ENCODE measurements around the gene RIPOR1. TPM values are rescaled to one million over a fixed set of nuclear protein-coding genes. Genes with fewer than 3 reads are reported as not detected.

The RIPOR1 gene
- total and polyA plus RNA-seq, 2 of the 4 experiments (the other 2 are of a cell fraction) = 9.5 to 41.3 TPM

- ATAC-seq (ENCODE audit: low read depth) (no peak), DNase-seq (no peak)
- Histone ChIP-seq H3K14ac (replicated peaks; ENCODE audit: low read depth, low read length) (no peak within 1 kb of the TSS; the same call in 1 of the 2 replicates), H3K27me3 (ENCODE audit: control insufficient read depth, insufficient read depth, low read length) (no peaks in the 10 kb centered on the region), H3K36me3 (ENCODE audit: control insufficient read depth, insufficient read depth, low read length) (no peaks in the 10 kb centered on the region), H4K91ac (ENCODE audit: insufficient read depth, low read depth, low read length) (no peak within 1 kb of the TSS), H3K4me1 (ENCODE audit: control insufficient read depth, insufficient read depth, low read length) (peaks cover 14% of the 10 kb centered on the region), H4K5ac (ENCODE audit: low read depth, low read length) (no peak within 1 kb of the TSS; the same call in 1 of the 2 replicates), H3K4ac (ENCODE audit: low read depth, low read length) (peak within 1 kb of the TSS; percentile 53), H4K8ac (ENCODE audit: low read depth in 2 of 2, low read length in 2 of 2) (peak within 1 kb of the TSS in 1 of 2 experiments; percentile 70; a peak in 2 of 4 replicates), H3K4me3 (ENCODE audit: insufficient read depth, low read depth, low read length) (no peak within 1 kb of the TSS), H4K20me1 (ENCODE audit: insufficient read depth, low read length) (peaks cover 15% of the 10 kb centered on the region), H2AFZ (replicated peaks; ENCODE audit: low read length, poor library complexity) (peak within 1 kb of the TSS; percentile 70), H3K27ac (ENCODE audit: insufficient read depth, low read length) (no peak within 1 kb of the TSS), H2AK5ac (ENCODE audit: low read depth, low read length) (peak within 1 kb of the TSS; percentile 43; the same call in 1 of the 2 replicates), H3K4me2 (ENCODE audit: low read depth, low read length) (no peak within 1 kb of the TSS), H3K9me1 (ENCODE audit: insufficient read depth, low read length) (no peaks in the 10 kb centered on the region; the same call in 1 of the 2 replicates), H3K56ac (ENCODE audit: extremely low read depth, insufficient read depth, low read length) (no peak within 1 kb of the TSS), H3K9ac (ENCODE audit: low read depth, low read length) (no peak within 1 kb of the TSS), H3K18ac (ENCODE audit: low read depth, low read length) (no peak within 1 kb of the TSS), H3K9me3 (ENCODE audit: control insufficient read depth, insufficient read depth, low read length) (no peaks in the 10 kb centered on the region), H2BK120ac (ENCODE audit: low read depth, low read length) (no peak within 1 kb of the TSS), H2BK5ac (ENCODE audit: low read depth, low read length, poor library complexity, severe bottlenecking) (no peak within 1 kb of the TSS), H2BK20ac (ENCODE audit: low read depth, low read length) (no peak within 1 kb of the TSS), H2BK15ac (ENCODE audit: low read depth, low read length) (no peak within 1 kb of the TSS), H3K23ac (ENCODE audit: low read depth, low read length) (no peak within 1 kb of the TSS), H3K79me1 (ENCODE audit: low read depth in 1 of 2, low read length in 2 of 2) (peaks cover 12 to 49% of the 10 kb centered on the region in 2 experiments; a peak in 3 of 4 replicates), H2AK9ac (replicated peaks; ENCODE audit: low read depth, low read length, poor library complexity) (peak within 1 kb of the TSS; percentile 74)
- no TSS peak for BruUV-seq (replicated peaks)
- intact Hi-C loops (cut with micrococcal nuclease) = no loop called here
- TF ChIP-seq CTCF (conservative IDR thresholded peaks at IDR 0.05; ENCODE audit: low read depth, low read length) (no peak), RAD21 (IDR thresholded peaks at IDR 0.05; ENCODE audit: low read length) (no peak), CEBPB (IDR thresholded peaks at IDR 0.05; ENCODE audit: low read depth, low read length) (no peak), USF2 (IDR thresholded peaks at IDR 0.05; ENCODE audit: low read depth, low read length) (no peak), MXI1 (IDR thresholded peaks at IDR 0.05; ENCODE audit: borderline replicate concordance, low read depth, low read length) (no peak), CHD1 (IDR thresholded peaks at IDR 0.05; ENCODE audit: low read depth, low read length) (no peak), ELK1 (IDR thresholded peaks at IDR 0.05; ENCODE audit: borderline replicate concordance, low read depth, low read length) (no peak), RCOR1 (IDR thresholded peaks at IDR 0.05; ENCODE audit: insufficient replicate concordance, low read length) (no peak)
- dilution Hi-C loops (cut with HindIII; ENCODE audit: low sequenced_read_pairs, unreplicated experiment) = no loop called here
- POLR2A ChIA-PET (ENCODE audit: unreplicated experiment) = no interaction called here
- CTCF ChIA-PET = no interaction called here
- 100% methylated on average over 1 of the region's 6 CpGs; no CpG with 5 or more reads in 1 of the 2 experiments for WGBS, 2 experiments (ENCODE audit: extremely low coverage in 2 of 2, insufficient read length in 1 of 2)
- in situ Hi-C loops (cut with MboI; ENCODE audit: low sequenced_read_pairs) = no loop called here
These were observed 45.5 kb upstream of the RIPOR1 start, which contains the start of gene AGRP for GRCh38 chr16:67483150-67483549. AGRP (minus strand) TSS chr16:67483547; CDS start chr16:67483398, 149 bp downstream.

Measured in IMR-90 (cell line).